ENCODE results near the gene HCN3. TPM values are rescaled to one million over a fixed set of nuclear protein-coding genes. Genes with fewer than 3 reads are reported as not detected.

The HCN3 gene
- total and polyA plus RNA-seq, 8 donors = 0.46 to 13.6 (median 1.9) TPM

DNA sequence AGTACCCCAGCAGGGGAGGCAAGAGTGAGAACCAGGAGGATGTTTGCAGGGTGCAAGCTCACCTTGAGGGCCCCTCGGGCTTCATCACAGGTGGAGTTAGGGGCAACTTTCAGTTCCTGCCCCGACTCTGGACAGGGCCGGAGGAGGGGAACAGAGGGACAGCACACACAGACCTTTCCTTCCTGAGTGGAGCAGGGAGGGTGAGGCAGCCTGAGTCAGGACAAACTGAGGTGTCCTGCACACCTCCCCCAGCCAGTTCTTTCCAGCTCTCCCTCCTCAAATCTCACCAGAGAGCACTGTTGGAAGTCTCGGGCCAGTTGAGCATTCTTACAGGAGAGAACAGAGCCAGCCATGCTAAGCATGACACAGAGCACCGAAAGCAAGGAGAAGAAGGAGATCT, 23.5 kb upstream of the HCN3 start:
- Histone ChIP-seq H3K36me3 (peaks cover 14 to 31% (median 25%) of the 10 kb centered on the region in 4 donors), H3K27ac (peak overlapping the region in 4 of 5 donors; percentile 32 to 98 (median 94)), H3K4me3 (peak overlapping the region; percentile 80 to 94 (median 90)), H3K4me1 (peaks cover 34 to 48% (median 42%) of the 10 kb centered on the region in 4 donors), H3K27me3 (no peaks in the 10 kb centered on the region), H3K9me3 (no peaks in the 10 kb centered on the region)
- DNase-seq = no peak
- WGBS, 5 donors = 34 to 64% (median 51%) methylated on average over 5 of the region's 5 CpGs
- intact Hi-C loops (cut with DNase I; ENCODE audit: low total_unique reads) = loop anchor here (10.0 kb wide), 1 partner anchor 341 kb away; no protein-coding TSS in a partner anchor
- TF ChIP-seq POLR2AphosphoS5 (IDR thresholded peaks at IDR 0.05) = no peak
- no peak for TF ChIP-seq POLR2A (IDR thresholded peaks at IDR 0.05)
- TF ChIP-seq EP300 (IDR thresholded peaks at IDR 0.05) = no peak
- TF ChIP-seq, protein P1, sequence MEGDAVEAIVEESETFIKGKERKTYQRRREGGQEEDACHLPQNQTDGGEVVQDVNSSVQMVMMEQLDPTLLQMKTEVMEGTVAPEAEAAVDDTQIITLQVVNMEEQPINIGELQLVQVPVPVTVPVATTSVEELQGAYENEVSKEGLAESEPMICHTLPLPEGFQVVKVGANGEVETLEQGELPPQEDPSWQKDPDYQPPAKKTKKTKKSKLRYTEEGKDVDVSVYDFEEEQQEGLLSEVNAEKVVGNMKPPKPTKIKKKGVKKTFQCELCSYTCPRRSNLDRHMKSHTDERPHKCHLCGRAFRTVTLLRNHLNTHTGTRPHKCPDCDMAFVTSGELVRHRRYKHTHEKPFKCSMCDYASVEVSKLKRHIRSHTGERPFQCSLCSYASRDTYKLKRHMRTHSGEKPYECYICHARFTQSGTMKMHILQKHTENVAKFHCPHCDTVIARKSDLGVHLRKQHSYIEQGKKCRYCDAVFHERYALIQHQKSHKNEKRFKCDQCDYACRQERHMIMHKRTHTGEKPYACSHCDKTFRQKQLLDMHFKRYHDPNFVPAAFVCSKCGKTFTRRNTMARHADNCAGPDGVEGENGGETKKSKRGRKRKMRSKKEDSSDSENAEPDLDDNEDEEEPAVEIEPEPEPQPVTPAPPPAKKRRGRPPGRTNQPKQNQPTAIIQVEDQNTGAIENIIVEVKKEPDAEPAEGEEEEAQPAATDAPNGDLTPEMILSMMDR (IDR thresholded peaks at IDR 0.05) = no peak

GRCh38 chr1:155254228-155254713, 23.0 kb upstream of the HCN3 start:
- intact Hi-C loops (cut with DNase I; ENCODE audit: low total_unique reads) = loop anchor here (10.0 kb wide), 1 partner anchor 341 kb away; no protein-coding TSS in a partner anchor
- Histone ChIP-seq H3K27me3 (no peaks in the 10 kb centered on the region), H3K27ac (peak overlapping the region in 4 of 5 donors; percentile 32 to 98 (median 94)), H3K4me3 (peak overlapping the region; percentile 80 to 94 (median 90)), H3K4me1 (peaks cover 34 to 48% (median 42%) of the 10 kb centered on the region in 4 donors), H3K9me3 (no peaks in the 10 kb centered on the region), H3K36me3 (peaks cover 14 to 33% (median 27%) of the 10 kb centered on the region in 4 donors)
- WGBS, 5 donors = 22 to 48% (median 35%) methylated on average over 6 to 12 of the region's 12 CpGs
- TF ChIP-seq EP300 (IDR thresholded peaks at IDR 0.05) (no peak), POLR2A (IDR thresholded peaks at IDR 0.05) (no peak), POLR2AphosphoS5 (IDR thresholded peaks at IDR 0.05) (no peak)
- TF ChIP-seq, protein P1 (IDR thresholded peaks at IDR 0.05) = no peak
- no peak for DNase-seq

DNA sequence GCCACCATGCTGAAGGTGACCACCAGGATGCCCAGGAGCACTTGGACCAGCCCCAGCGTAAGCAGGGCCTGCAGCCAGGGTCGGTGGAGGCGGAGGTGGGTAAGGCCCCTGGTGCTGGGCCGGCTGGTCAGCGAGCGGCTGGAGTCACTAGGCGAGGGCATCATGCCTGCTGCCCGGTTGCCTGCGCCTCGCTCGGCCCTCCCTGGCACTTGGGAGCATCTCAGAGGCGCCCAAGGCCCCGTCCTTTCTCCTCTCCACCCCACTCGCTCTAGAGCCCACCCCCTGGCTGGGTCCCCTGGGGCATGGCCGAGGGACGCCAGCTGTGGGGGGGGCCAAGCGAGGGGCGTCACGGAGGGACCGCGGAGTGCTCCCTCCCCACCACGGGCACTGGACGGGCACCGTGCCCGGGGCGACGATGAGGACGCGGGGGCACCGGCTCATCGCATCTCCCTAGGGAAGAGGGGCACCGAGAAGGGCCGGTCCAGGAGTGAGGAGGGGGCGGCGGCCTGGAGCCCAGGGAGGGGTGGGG, 22.5 kb upstream of the HCN3 start:
- Histone ChIP-seq H3K9me3 (no peaks in the 10 kb centered on the region), H3K27ac (peak overlapping the region; percentile 93 to 98 (median 96)), H3K4me3 (peak overlapping the region; percentile 80 to 94 (median 90)), H3K4me1 (peaks cover 34 to 48% (median 42%) of the 10 kb centered on the region in 4 donors), H3K27me3 (no peaks in the 10 kb centered on the region), H3K36me3 (peaks cover 14 to 38% (median 32%) of the 10 kb centered on the region in 4 donors)
- peak in 1 of 2 donors; percentile 68 for DNase-seq
- WGBS, 5 donors = 1 to 4% (median 2%) methylated on average over 14 to 35 of the region's 35 CpGs
- TF ChIP-seq, protein P1 (IDR thresholded peaks at IDR 0.05) = no peak
- TF ChIP-seq POLR2A (IDR thresholded peaks at IDR 0.05) (no peak), POLR2AphosphoS5 (IDR thresholded peaks at IDR 0.05) (no peak), EP300 (IDR thresholded peaks at IDR 0.05) (no peak)
- intact Hi-C loops (cut with DNase I; ENCODE audit: low total_unique reads) = loop anchor here (10.0 kb wide), 1 partner anchor 340 kb away; no protein-coding TSS in a partner anchor

DNA sequence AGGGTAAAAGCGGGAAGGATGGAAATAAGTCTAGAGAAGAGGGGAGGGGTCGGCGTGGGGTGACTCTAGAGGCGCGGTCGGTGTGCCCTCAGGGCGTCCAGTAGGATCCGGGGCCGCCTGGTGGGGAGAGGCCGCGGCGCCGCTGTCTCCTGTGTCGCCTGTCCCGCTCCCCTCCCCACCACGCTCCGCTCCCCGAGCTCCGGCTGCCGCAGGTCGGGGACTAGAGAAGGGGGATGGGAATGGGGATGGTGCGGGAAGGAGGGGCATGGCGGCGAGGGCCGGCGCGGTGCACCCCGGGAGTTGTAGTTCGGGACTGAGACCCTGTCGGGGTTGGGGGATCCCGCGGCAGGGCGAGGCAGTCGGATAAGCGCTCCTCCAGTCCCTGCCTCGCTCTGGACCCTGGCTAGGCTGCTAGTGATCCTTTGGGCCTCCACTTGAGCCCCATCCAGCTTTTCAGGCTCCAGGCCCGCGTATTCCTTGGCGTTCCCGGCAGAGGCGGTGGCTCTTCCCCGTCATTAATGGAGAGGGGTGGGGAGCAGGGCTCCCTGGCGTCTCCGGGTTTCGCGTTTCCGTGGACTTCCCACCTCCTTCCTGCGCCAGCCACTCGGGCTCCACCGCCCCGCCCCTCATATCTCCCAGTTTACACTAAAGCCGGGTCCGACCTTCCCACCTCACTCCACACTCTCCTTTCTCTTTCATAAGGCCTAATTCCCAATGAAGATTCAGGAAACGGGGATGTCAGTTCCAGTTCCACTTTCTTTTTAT, 21.8 kb upstream of the HCN3 start, which contains the start of gene ENTREP3:
TSS of gene ENTREP3 (minus strand) at position 241 of the 765 bp plus-strand sequence. CDS start 606 bp downstream, outside the sequence.
- intact Hi-C loops (cut with DNase I; ENCODE audit: low total_unique reads) = loop anchor here (10.0 kb wide), 1 partner anchor 339 kb away; no protein-coding TSS in a partner anchor
- TF ChIP-seq POLR2AphosphoS5 (IDR thresholded peaks at IDR 0.05) = peak; percentile 78 to 89 (median 82)
- TF ChIP-seq, protein P1 (IDR thresholded peaks at IDR 0.05) = no peak
- Histone ChIP-seq H3K36me3 (peaks cover 18 to 44% (median 38%) of the 10 kb centered on the region in 4 donors), H3K4me3 (peak within 1 kb of the TSS; percentile 80 to 94 (median 90)), H3K27me3 (no peaks in the 10 kb centered on the region), H3K27ac (peak within 1 kb of the TSS; percentile 93 to 98 (median 96)), H3K9me3 (no peaks in the 10 kb centered on the region), H3K4me1 (peaks cover 30 to 48% (median 42%) of the 10 kb centered on the region in 4 donors)
- 1 to 5% (median 2%) methylated on average over 44 to 54 of the region's 54 CpGs for WGBS, 5 donors
- peak; percentile 86 to 97 for DNase-seq
